OCI-LY3 (cell line): Measurements from ENCODE around the gene TBCE.

ENCODE experiments used
- H2AFZ ChIP-seq: fragments of 200-600, 300-600 bp; shearing (Covaris generic); 2 replicates; pipeline ENCODE4 v1.6.0; 2014; ENCODE audit warnings: antibody characterized with exemption, low read depth, low read length
- H3K27ac ChIP-seq: fragments of 200-600, 300-600 bp; sonication (generic); 2 replicates; pipeline ENCODE4 v1.5.1; 2014; ENCODE audit warnings: mild to moderate bottlenecking, low read length, moderate library complexity, mixed read lengths
- H3K27me3 ChIP-seq: fragments of 200-600, 300-600 bp; sonication (generic); 2 replicates; pipeline ENCODE4 v1.6.1; 2014; ENCODE audit warnings: low read depth, low read length, mixed read lengths
- H3K36me3 ChIP-seq: fragments of 200-600, 300-600 bp; sonication (generic); replicated peaks from 2 replicates; pipeline ENCODE3; 2014; ENCODE audit warnings: low read depth, low read length, mixed read lengths
- H3K4me1 ChIP-seq: fragments of 300-600, 200-600 bp; sonication (generic); 2 replicates; pipeline ENCODE4 v1.6.1; 2014; ENCODE audit warnings: low read length, mixed read lengths
- H3K4me2 ChIP-seq: fragments of 200-600, 300-600 bp; sonication (generic); 2 replicates; pipeline ENCODE4 v1.6.1; 2014; ENCODE audit warnings: low read length, mixed read lengths
- H3K4me3 ChIP-seq: fragments of 300-600, 200-600 bp; sonication (generic); 2 replicates; pipeline ENCODE4 v1.5.1; 2014; ENCODE audit warnings: antibody characterized with exemption, mild to moderate bottlenecking, low read length, moderate library complexity
- H3K79me2 ChIP-seq: fragments of 300-600, 200-600 bp; shearing (Covaris generic); 2 replicates; pipeline ENCODE4 v1.6.1; 2014; ENCODE audit warnings: mild to moderate bottlenecking, low read length, mixed read lengths
- H3K9ac ChIP-seq: fragments of 300-600, 200-600 bp; shearing (Covaris generic); 2 replicates; pipeline ENCODE4 v1.6.0; 2014; ENCODE audit warnings: mild to moderate bottlenecking, low read length, moderate library complexity
- H3K9me3 ChIP-seq: fragments of 200-600, 300-600 bp; shearing (Covaris generic); 2 replicates; pipeline ENCODE4 v1.6.1; 2014; ENCODE audit warnings: low read length, mixed read lengths; ENCODE audit not compliant: insufficient read depth
- H4K20me1 ChIP-seq: fragments of 200-600, 300-600 bp; sonication (generic); 2 replicates; pipeline ENCODE4 v1.6.1; 2016; ENCODE audit warnings: low read length, mixed read lengths; ENCODE audit not compliant: insufficient read depth
- CTCF ChIP-seq: fragments of 200-600, 300-600 bp; sonication (generic); IDR thresholded peaks from 2 replicates; pipeline ENCODE4 v1.5.1; 2014; ENCODE audit warnings: antibody characterized with exemption, low read length, low read depth
- EZH2phosphoT487 ChIP-seq: fragments of 200-600 bp; shearing (Covaris generic); IDR thresholded peaks from 2 replicates; pipeline ENCODE4 v1.6.1; 2018; ENCODE audit warnings: antibody characterized with exemption, mixed run types, low read depth

Gene TBCE

DNA sequence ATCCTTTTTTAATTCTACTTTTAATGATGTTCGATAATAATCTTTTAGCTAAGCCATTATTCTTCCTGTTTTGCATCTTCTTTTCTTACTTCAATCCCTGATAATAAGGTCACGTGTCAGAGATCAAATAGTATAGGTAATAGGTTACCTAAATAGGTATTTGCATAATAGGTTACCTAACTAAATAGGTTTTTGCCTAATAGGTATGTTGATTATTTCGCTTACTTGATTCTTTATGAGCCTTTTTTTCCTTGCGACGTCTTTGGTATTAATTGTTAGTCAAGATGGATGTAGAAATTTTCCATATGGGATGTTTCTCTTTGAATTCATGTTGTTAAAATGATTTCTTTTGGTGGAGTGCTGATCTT is 36.3 kb upstream of the TBCE start:
- Histone ChIP-seq H3K9me3 (no peaks in the 10 kb centered on the region), H2AFZ (no peak overlapping the region), H3K79me2 (peaks cover 65% of the 10 kb centered on the region), H3K36me3 (peaks cover 6% of the 10 kb centered on the region), H3K27me3 (no peaks in the 10 kb centered on the region), H3K4me3 (peak overlapping the region; percentile 82), H4K20me1 (peaks cover 7% of the 10 kb centered on the region), H3K9ac (no peak overlapping the region), H3K4me1 (peaks cover 19% of the 10 kb centered on the region), H3K27ac (no peak overlapping the region), H3K4me2 (peak overlapping the region; percentile 88)
- no peak for TF ChIP-seq CTCF
- TF ChIP-seq EZH2phosphoT487, result no peak

DNA sequence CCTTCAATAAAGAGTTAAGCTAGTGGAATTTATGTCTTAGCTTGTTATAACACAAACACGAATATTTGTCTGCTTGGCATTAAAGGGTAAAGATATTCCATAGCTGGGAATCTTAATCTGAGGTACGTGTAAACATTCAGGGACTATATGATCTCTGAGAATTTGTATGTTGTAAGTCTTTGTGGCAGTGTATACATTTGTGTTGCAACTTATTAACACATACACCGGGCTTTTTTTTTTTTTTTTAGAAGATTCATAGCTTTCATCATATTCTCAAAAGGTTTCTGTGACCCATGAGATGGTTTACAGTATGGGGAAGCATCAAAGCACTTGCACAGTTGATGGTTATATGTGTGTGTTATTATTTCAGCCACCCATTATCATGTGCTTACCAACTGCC is 35.8 kb upstream of the TBCE start:
- no peak overlapping the region for H2AFZ ChIP-seq
- H3K4me1 ChIP-seq, result peaks cover 14% of the 10 kb centered on the region
- peaks cover 1% of the 10 kb centered on the region for H3K36me3 ChIP-seq
- H3K9ac ChIP-seq, result no peak overlapping the region
- H3K79me2 ChIP-seq, result peaks cover 60% of the 10 kb centered on the region
- H3K27ac ChIP-seq, result no peak overlapping the region
- peaks cover 2% of the 10 kb centered on the region for H4K20me1 ChIP-seq
- no peak overlapping the region for H3K4me3 ChIP-seq
- H3K27me3 ChIP-seq, result no peaks in the 10 kb centered on the region
- H3K9me3 ChIP-seq, result no peaks in the 10 kb centered on the region
- no peak overlapping the region for H3K4me2 ChIP-seq
- no peak for TF ChIP-seq CTCF
- TF ChIP-seq EZH2phosphoT487, result no peak

DNA sequence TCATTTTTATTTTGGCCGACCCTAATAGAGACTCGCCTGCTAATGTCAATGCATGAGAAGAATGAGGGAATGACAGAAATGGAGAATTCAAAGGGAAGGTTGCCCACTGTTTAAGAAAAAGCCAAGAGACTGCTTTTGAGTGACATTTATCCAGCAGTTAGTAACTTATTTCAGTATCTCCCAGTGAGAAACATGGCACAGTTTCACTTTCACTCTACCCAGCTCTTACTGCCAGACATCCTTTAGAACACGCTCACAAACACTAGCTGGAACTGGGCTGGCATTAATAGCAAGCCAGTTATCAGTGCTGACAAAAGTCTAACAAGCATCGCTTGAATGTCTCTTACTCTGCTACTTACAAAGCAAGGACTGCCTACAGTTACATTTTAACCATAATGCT is 30.3 kb upstream of the TBCE start:
- Histone ChIP-seq H3K27me3 (no peaks in the 10 kb centered on the region), H3K36me3 (no peaks in the 10 kb centered on the region), H3K4me3 (no peak overlapping the region), H3K4me1 (no peaks in the 10 kb centered on the region), H3K27ac (no peak overlapping the region), H4K20me1 (no peaks in the 10 kb centered on the region), H3K9me3 (no peaks in the 10 kb centered on the region), H3K9ac (no peak overlapping the region), H3K79me2 (peaks cover 14% of the 10 kb centered on the region), H2AFZ (no peak overlapping the region), H3K4me2 (no peak overlapping the region)
- no peak for TF ChIP-seq CTCF

DNA sequence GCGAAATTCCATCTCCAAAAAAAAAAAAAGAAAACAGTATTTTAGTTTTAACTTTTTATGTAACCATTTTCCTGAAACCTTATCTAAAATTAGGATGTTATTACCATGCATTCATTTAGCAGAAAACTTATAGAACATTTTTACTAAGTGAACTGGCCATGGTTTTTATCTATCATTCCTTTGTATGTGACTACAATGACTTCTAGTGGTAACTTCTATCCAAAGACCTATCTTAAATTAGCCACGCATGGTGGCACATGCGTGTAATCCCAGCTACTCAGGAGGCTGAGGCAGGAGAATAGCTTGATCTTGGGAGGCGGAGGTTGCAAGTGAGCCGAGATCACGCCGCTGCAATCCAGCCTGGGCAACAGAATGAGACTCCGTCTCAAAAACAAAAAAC is 27.5 kb upstream of the TBCE start:
- Histone ChIP-seq H3K4me1 (no peaks in the 10 kb centered on the region), H3K9ac (no peak overlapping the region), H3K36me3 (peaks cover 7% of the 10 kb centered on the region), H3K79me2 (no peaks in the 10 kb centered on the region), H4K20me1 (no peaks in the 10 kb centered on the region), H3K9me3 (no peaks in the 10 kb centered on the region), H3K4me2 (no peak overlapping the region), H2AFZ (no peak overlapping the region), H3K27ac (no peak overlapping the region), H3K4me3 (no peak overlapping the region), H3K27me3 (no peaks in the 10 kb centered on the region)
- TF ChIP-seq CTCF, result peak; percentile 29; the same call in 1 of the 2 replicates
- TF ChIP-seq EZH2phosphoT487, result no peak
